Endothelial cell of umbilical vein (primary cell): ENCODE results near the gene PDXDC1.
"Not testable (repeated sequence)": the region's sequence is repeated elsewhere in the genome, so short reads cannot be mapped to it uniquely, and the experiment has no call there.

Experiments
- CTCF ChIP-seq, 2 donors: IDR thresholded peaks; 1 replicate in 1 of 2; 2 replicates in 1 of 2; pipeline ENCODE4 v1.5.1; 2011; ENCODE audit warnings: low read length in 2 of 2, mild to moderate bottlenecking in 2 of 2, moderate library complexity in 2 of 2, control low read depth in 1 of 2, inconsistent platforms in 1 of 2, low read depth in 1 of 2; ENCODE audit not compliant: insufficient read depth in 1 of 2; ENCODE audit errors: extremely low read depth in 1 of 2
- EZH2 ChIP-seq: IDR thresholded peaks from 2 replicates; pipeline ENCODE4 v1.6.1; 2012; ENCODE audit warnings: borderline replicate concordance, low read depth, mild to moderate bottlenecking, moderate library complexity, low read length, inconsistent platforms; ENCODE audit not compliant: severe bottlenecking
- GATA2 ChIP-seq: IDR thresholded peaks from 2 replicates; pipeline ENCODE4 v1.7.0; 2011; ENCODE audit warnings: low read depth, mild to moderate bottlenecking, moderate library complexity, mixed read lengths, low read length; ENCODE audit not compliant: insufficient read length, insufficient read depth
- MAX ChIP-seq: IDR thresholded peaks from 2 replicates; pipeline ENCODE4 v1.6.1; 2011; ENCODE audit not compliant: insufficient read depth, insufficient read length
- MYC ChIP-seq: IDR thresholded peaks from one replicate; pipeline ENCODE4 v1.6.1; 2011; ENCODE audit warnings: mild to moderate bottlenecking, low read depth, low read length
- POLR2A ChIP-seq: IDR thresholded peaks from 2 replicates; pipeline ENCODE4 v1.6.1; 2012; ENCODE audit warnings: low read depth, mild to moderate bottlenecking, control low read depth, low read length
- POLR2AphosphoS5 ChIP-seq: IDR thresholded peaks from 2 replicates; pipeline ENCODE4 v1.6.1; 2012; ENCODE audit warnings: low read depth, mild to moderate bottlenecking, control low read depth, low read length, moderate library complexity; ENCODE audit not compliant: insufficient read depth

GRCh38 chr16:15184000-15184399 is 209.2 kb downstream of the PDXDC1 start:
- not testable (repeated sequence) for TF ChIP-seq CTCF (IDR thresholded peaks at IDR 0.05; ENCODE audit: extremely low read depth in 1 of 2, insufficient read depth in 1 of 2, low read depth in 1 of 2, low read length in 2 of 2); POLR2A; EZH2; POLR2AphosphoS5; MYC; MAX; GATA2
